GM10248 (cell line): Measurements from ENCODE around the gene BHLHE23.

Experiments
- CTCF ChIA-PET: fragments of 300-600 bp; sonication (Branson Sonifier 250); formaldehyde crosslinking; extraction: SDS; loops from one replicate; lab custom pipeline; 2021; ENCODE audit warnings: antibody characterized with exemption; lab: Yijun Ruan, JAX
- POLR2A ChIA-PET: fragments of 350-650 bp; sonication (Branson Sonifier 250); formaldehyde crosslinking; extraction: SDS; loops from one replicate; lab custom pipeline; 2020; ENCODE audit warnings: antibody characterized with exemption; lab: Yijun Ruan, JAX
- DNase-seq: peaks from one replicate; pipeline ENCODE4 v3.0.0; 2012; ENCODE audit errors: extremely low spot score
- CTCF ChIP-seq: IDR thresholded peaks from 2 replicates; pipeline ENCODE4 v1.5.1; 2012; ENCODE audit warnings: mild to moderate bottlenecking, low read depth; ENCODE audit errors: extremely low read depth, missing control alignments, control extremely low read depth

BHLHE23 gene

GRCh38 chr20:62975812-62976508, 30.8 kb downstream of the BHLHE23 start:
- no peak for DNase-seq
- CTCF ChIA-PET = interaction anchor here (1.3 to 4.4 kb wide), 2 partner anchors 11 to 22 kb away, joined by 3 to 18 read pairs; partner anchors contain the start of gene SLC17A9
- POLR2A ChIA-PET = no interaction called here
- no peak for TF ChIP-seq CTCF

- CTCF ChIA-PET = interaction anchor here (1.1 to 1.3 kb wide), 2 partner anchors 12 to 205 kb away, joined by 3 to 6 read pairs; no protein-coding TSS in a partner anchor
- POLR2A ChIA-PET = no interaction called here
- no peak for TF ChIP-seq CTCF
- no peak for DNase-seq
Observed at GRCh38 chr20:62975251-62975760, 31.5 kb downstream of the BHLHE23 start.

GRCh38 chr20:62972845-62973745, 33.7 kb downstream of the BHLHE23 start:
- POLR2A ChIA-PET = interaction anchor here (0.7 to 1.6 kb wide), 3 partner anchors 18 to 199 kb away, joined by 3 to 10 read pairs (median 7); no protein-coding TSS in a partner anchor
- DNase-seq = no peak
- no peak for TF ChIP-seq CTCF
- CTCF ChIA-PET = interaction anchor here (0.5 to 2.1 kb wide), 39 partner anchors 8 to 257 kb away, joined by 3 to 31 read pairs (median 4); partner anchors contain the start of genes SLC17A9 and YTHDF1

- DNase-seq = peak; percentile 93
- CTCF ChIA-PET = interaction anchor here (0.5 to 2.1 kb wide), 40 partner anchors 9 to 258 kb away, joined by 3 to 31 read pairs (median 4); partner anchors contain the start of genes SLC17A9 and YTHDF1
- peak; percentile 97 for TF ChIP-seq CTCF
- POLR2A ChIA-PET = interaction anchor here (1.2 to 1.6 kb wide), 2 partner anchors 18 to 37 kb away, joined by 7 to 10 read pairs; no protein-coding TSS in a partner anchor
Observed at GRCh38 chr20:62971950-62972844, 34.6 kb downstream of the BHLHE23 start.

GRCh38 chr20:62971211-62971949, 35.4 kb downstream of the BHLHE23 start:
- POLR2A ChIA-PET = interaction anchor here (0.6 to 1.6 kb wide), 4 partner anchors 17 to 157 kb away, joined by 3 to 10 read pairs (median 5); no protein-coding TSS in a partner anchor
- no peak for TF ChIP-seq CTCF
- DNase-seq = no peak
- CTCF ChIA-PET = interaction anchor here (0.7 to 4.1 kb wide), 23 partner anchors 8 to 252 kb away, joined by 3 to 31 read pairs (median 6); partner anchors contain the start of genes BHLHE23 and SLC17A9
